ENCODE measurements around the gene MOSPD3. TPM values are rescaled to one million over a fixed set of nuclear protein-coding genes. Genes with fewer than 3 reads are reported as not detected.
A peak's percentile ranks its signal among the peaks of the same experiment; 100 is the strongest.

Gene MOSPD3
- total RNA-seq, 6 donors from 2014 or later, result 9.9 to 25.8 (median 16.0) TPM

DNA sequence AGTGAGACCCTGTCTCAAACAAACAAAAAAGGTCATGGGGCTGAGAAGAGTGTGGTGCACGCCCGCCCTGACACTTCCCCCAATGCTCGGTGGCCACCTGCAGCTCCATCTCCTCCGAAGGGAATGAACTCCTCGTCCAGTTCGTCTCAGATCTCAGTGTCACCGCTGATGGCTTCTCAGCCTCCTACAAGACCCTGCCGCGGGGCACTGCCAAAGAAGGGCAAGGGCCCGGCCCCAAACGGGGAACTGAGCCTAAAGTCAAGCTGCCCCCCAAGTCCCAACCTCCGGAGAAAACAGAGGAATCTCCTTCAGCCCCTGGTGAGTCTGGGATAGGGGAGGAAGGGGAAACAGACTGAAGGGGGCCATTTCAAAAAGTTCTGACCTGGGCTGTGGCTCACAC lies 6.0 kb upstream of the MOSPD3 start:
- Histone ChIP-seq H3K4me3 (no peak overlapping the region), H3K9me3 (no peaks in the 10 kb centered on the region), H3K4me1 (peaks cover 15 to 45% (median 29%) of the 10 kb centered on the region in 4 donors), H3K27ac (no peak overlapping the region), H3K36me3 (no peaks in the 10 kb centered on the region), H3K27me3 (no peaks in the 10 kb centered on the region)
- no peak for DNase-seq
- WGBS, 2 donors, result 89 to 93% methylated on average over 9 to 12 of the region's 12 CpGs
- no peak for ATAC-seq (ENCODE audit: low FRiP score in 2 of 2)
- TF ChIP-seq, protein P1, sequence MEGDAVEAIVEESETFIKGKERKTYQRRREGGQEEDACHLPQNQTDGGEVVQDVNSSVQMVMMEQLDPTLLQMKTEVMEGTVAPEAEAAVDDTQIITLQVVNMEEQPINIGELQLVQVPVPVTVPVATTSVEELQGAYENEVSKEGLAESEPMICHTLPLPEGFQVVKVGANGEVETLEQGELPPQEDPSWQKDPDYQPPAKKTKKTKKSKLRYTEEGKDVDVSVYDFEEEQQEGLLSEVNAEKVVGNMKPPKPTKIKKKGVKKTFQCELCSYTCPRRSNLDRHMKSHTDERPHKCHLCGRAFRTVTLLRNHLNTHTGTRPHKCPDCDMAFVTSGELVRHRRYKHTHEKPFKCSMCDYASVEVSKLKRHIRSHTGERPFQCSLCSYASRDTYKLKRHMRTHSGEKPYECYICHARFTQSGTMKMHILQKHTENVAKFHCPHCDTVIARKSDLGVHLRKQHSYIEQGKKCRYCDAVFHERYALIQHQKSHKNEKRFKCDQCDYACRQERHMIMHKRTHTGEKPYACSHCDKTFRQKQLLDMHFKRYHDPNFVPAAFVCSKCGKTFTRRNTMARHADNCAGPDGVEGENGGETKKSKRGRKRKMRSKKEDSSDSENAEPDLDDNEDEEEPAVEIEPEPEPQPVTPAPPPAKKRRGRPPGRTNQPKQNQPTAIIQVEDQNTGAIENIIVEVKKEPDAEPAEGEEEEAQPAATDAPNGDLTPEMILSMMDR (IDR thresholded peaks at IDR 0.05), result no peak
- TF ChIP-seq POLR2AphosphoS5 (IDR thresholded peaks at IDR 0.05), result no peak
- TF ChIP-seq EP300 (IDR thresholded peaks at IDR 0.05), result no peak
- TF ChIP-seq POLR2A (IDR thresholded peaks at IDR 0.05), result no peak

DNA sequence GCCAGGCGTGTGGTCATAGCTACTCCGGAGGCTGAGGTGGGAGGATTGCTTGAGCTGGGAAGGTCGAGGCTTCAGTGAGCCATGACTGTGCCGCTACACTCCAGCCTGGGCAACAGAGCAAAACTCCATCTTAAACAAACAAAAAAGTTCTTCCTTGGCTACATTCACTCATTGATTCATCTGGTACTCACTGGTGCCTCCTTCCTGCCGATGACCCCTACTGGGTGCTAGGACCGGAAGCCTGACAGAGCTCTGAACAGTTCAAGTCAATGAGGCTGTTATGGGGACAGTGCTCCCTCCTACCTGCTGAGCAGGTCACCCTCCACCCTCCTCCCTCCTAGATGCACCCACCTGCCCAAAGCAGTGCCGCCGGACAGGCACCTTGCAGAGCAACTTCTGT lies 5.2 kb upstream of the MOSPD3 start:
- no peak overlapping the region for H3K4me3 ChIP-seq
- WGBS, 2 donors, result 84 to 90% methylated on average over 8 of the region's 8 CpGs

DNA sequence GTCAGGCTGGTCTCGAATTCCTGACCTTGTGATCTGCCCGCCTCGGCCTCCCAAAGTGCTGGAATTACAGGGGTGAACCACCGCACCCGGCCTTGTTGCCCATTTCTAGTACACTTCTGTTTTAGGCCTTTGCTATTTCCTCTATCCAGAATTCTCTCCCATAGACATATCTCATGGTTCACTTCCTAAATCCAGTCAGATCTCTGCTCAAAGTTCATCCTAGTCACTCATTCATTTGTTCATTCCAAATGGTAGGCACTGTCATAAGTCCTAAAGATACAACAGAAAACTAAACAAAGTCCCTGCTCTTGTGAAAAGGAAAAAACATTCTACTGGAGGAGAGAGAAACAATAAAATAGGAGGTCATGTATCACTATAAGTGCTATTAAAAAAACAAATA lies 2.4 kb upstream of the MOSPD3 start:
- no peak for ATAC-seq (ENCODE audit: low FRiP score in 2 of 2)
- H3K27ac ChIP-seq, result no peak overlapping the region
- WGBS, 2 donors, result 83 to 91% methylated on average over 5 of the region's 5 CpGs

More for the DNA sequence above, 5.2 kb upstream of the MOSPD3 start:
- ATAC-seq (ENCODE audit: low FRiP score in 2 of 2), result no peak
- TF ChIP-seq, protein P1 (IDR thresholded peaks at IDR 0.05), result no peak
- TF ChIP-seq POLR2A (IDR thresholded peaks at IDR 0.05), result no peak
- TF ChIP-seq POLR2AphosphoS5 (IDR thresholded peaks at IDR 0.05), result no peak
- no peak for TF ChIP-seq EP300 (IDR thresholded peaks at IDR 0.05)
- H3K9me3 ChIP-seq, result no peaks in the 10 kb centered on the region
- H3K27ac ChIP-seq, result no peak overlapping the region
- DNase-seq, result no peak
- H3K4me1 ChIP-seq, result peaks cover 15 to 45% (median 29%) of the 10 kb centered on the region in 4 donors
- H3K27me3 ChIP-seq, result no peaks in the 10 kb centered on the region
- no peaks in the 10 kb centered on the region for H3K36me3 ChIP-seq

DNA sequence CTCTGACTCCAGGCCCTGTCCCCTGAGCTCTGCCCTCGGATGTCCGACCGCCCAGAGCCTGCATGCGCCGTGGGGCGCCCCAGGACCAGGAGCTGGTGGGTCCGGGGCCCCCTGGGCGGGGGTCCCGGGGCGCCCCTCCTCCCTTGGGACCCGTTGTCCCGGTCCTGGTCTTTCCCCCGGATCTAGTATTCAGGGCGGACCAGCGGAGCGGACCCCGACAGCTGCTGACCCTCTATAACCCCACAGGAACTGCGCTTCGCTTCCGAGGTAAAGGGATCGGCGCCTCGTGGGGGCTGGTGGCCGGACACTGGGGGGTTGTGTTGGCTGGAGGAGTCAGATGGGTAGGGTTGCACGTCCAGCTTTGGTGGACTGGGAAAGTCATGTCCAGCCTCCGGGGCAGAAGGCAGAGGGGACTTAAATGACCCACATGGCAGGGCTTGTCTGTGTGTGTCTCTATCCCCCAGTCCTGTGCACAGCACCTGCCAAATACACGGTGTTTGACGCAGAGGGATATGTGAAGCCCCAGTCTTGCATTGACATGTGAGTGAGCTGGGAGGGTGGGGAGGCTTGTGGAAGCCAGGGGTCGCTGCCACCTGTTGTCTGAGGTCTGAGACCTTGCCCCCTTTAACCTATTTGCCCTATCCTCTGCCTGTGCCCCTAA lies 520 bp downstream of the MOSPD3 start:
- peak overlapping the region; percentile 37 to 82 (median 76) for H3K4me3 ChIP-seq
- no peaks in the 10 kb centered on the region for H3K9me3 ChIP-seq
- peaks cover 0 to 6% (median 3%) of the 10 kb centered on the region in 4 donors for H3K36me3 ChIP-seq
- no peak for DNase-seq
- TF ChIP-seq POLR2A (IDR thresholded peaks at IDR 0.05) (no peak), EP300 (IDR thresholded peaks at IDR 0.05) (no peak), POLR2AphosphoS5 (IDR thresholded peaks at IDR 0.05) (no peak)
- TF ChIP-seq, protein P1 (IDR thresholded peaks at IDR 0.05), result no peak
- no peaks in the 10 kb centered on the region for H3K27me3 ChIP-seq
- H3K27ac ChIP-seq, result peak overlapping the region; percentile 80 to 94 (median 90)
- 8 to 11% methylated on average over 3 to 17 of the region's 29 CpGs for WGBS, 2 donors
- ATAC-seq (ENCODE audit: low FRiP score in 2 of 2), result peak; percentile 1 to 2
- H3K4me1 ChIP-seq, result peaks cover 8 to 17% (median 10%) of the 10 kb centered on the region in 4 donors

More for the DNA sequence above, 2.4 kb upstream of the MOSPD3 start:
- peaks cover 16 to 28% (median 18%) of the 10 kb centered on the region in 4 donors for H3K4me1 ChIP-seq
- DNase-seq, result no peak
- TF ChIP-seq EP300 (IDR thresholded peaks at IDR 0.05) (no peak), POLR2AphosphoS5 (IDR thresholded peaks at IDR 0.05) (no peak), POLR2A (IDR thresholded peaks at IDR 0.05) (no peak)
- TF ChIP-seq, protein P1 (IDR thresholded peaks at IDR 0.05), result no peak
- H3K9me3 ChIP-seq, result no peaks in the 10 kb centered on the region
- no peaks in the 10 kb centered on the region for H3K27me3 ChIP-seq
- peaks cover 0 to 3% (median under 1%) of the 10 kb centered on the region in 4 donors for H3K36me3 ChIP-seq
- no peak overlapping the region for H3K4me3 ChIP-seq

All from upper lobe of left lung (tissue), 6 donors.